SK-N-SH (cell line): Measurements from ENCODE around the gene NPR1. TPM values are rescaled to one million over a fixed set of nuclear protein-coding genes. Genes with fewer than 3 reads are reported as not detected.

ENCODE experiments used
- CTCF ChIA-PET: fragments of 300-600, 350-600 bp; formaldehyde crosslinking; extraction: SDS; loops from one replicate; lab custom pipeline; 2021; lab: Yijun Ruan, JAX
- POLR2A ChIA-PET: fragments of 350-600 bp; sonication (Branson Sonifier 250); formaldehyde crosslinking; extraction: SDS; loops from one replicate; lab custom pipeline; 2020; ENCODE audit warnings: antibody characterized with exemption, inconsistent platforms; lab: Yijun Ruan, JAX
- DNase-seq: peaks from one replicate; pipeline ENCODE4 v3.0.0; 2012
- H2AFZ ChIP-seq: fragments of 200-600 bp; sonication (generic); 2 replicates; pipeline ENCODE4 v1.8.1; 2016; ENCODE audit warnings: antibody characterized with exemption, mild to moderate bottlenecking, low read depth
- H3F3A ChIP-seq: fragments of 200-600 bp; sonication (generic); replicated peaks from 2 replicates; pipeline ENCODE3; 2016; ENCODE audit warnings: antibody characterized with exemption, mild to moderate bottlenecking; ENCODE audit not compliant: insufficient read depth
- H3K27ac ChIP-seq, 2 experiments: fragments of 200-500 bp in 1 of 2; fragments of 200-600 bp in 1 of 2; sonication (Bioruptor generic) in 1 of 2; sonication (generic), shearing (Covaris generic) in 1 of 2; 2 replicates each; pipeline versions ENCODE4 v1.5.1 to v1.6.1; 2014 to 2016; ENCODE audit warnings: low read depth in 2 of 2, inconsistent platforms in 1 of 2, low read length in 1 of 2, mild to moderate bottlenecking in 1 of 2, mixed read lengths in 1 of 2
- H3K27me3 ChIP-seq: fragments of 200-600 bp; sonication (generic), shearing (Covaris generic); 2 replicates; pipeline ENCODE4 v1.6.1; 2016; ENCODE audit warnings: mixed run types; ENCODE audit not compliant: insufficient read depth
- H3K36me3 ChIP-seq, 2 experiments: fragments of 200-500 bp in 1 of 2; fragments of 200-600 bp in 1 of 2; sonication (Bioruptor generic) in 1 of 2; sonication (generic) in 1 of 2; replicated peaks in 1 of 2; 2 replicates each; pipeline versions ENCODE3 to v1.5.1; 2014 to 2016; ENCODE audit warnings: low read length in 1 of 2, mild to moderate bottlenecking in 1 of 2; ENCODE audit not compliant: insufficient read depth in 2 of 2, control insufficient read depth in 1 of 2
- H3K4me1 ChIP-seq, 2 experiments: fragments of 200-500 bp in 1 of 2; fragments of 200-600 bp in 1 of 2; sonication (Bioruptor generic) in 1 of 2; sonication (generic), shearing (Covaris generic) in 1 of 2; 2 replicates each; pipeline versions ENCODE4 v1.5.1 to v1.6.1; 2014 to 2016; ENCODE audit warnings: low read depth in 1 of 2, low read length in 1 of 2, mixed run types in 1 of 2; ENCODE audit not compliant: insufficient read depth in 2 of 2, control insufficient read depth in 1 of 2
- H3K4me2 ChIP-seq: fragments of 200-600 bp; sonication (generic), shearing (Covaris generic); 2 replicates; pipeline ENCODE4 v1.6.1; 2017; ENCODE audit warnings: mixed run types
- H3K4me3 ChIP-seq, 2 experiments: fragments of 200-500 bp in 1 of 2; fragments of 200-600 bp in 1 of 2; sonication (Bioruptor generic) in 1 of 2; sonication (generic), shearing (Covaris generic) in 1 of 2; 2 replicates each; pipeline versions ENCODE4 v1.5.1 to v1.8.1; 2014 to 2016; ENCODE audit warnings: low read depth in 2 of 2, inconsistent platforms in 1 of 2, low read length in 1 of 2, mild to moderate bottlenecking in 1 of 2, mixed read lengths in 1 of 2, moderate library complexity in 1 of 2
- H3K79me2 ChIP-seq: fragments of 200-600 bp; sonication (generic); 2 replicates; pipeline ENCODE4 v1.8.1; 2017; ENCODE audit warnings: mild to moderate bottlenecking; ENCODE audit not compliant: insufficient read depth
- H3K9ac ChIP-seq: fragments of 200-600 bp; sonication (generic); 2 replicates; pipeline ENCODE4 v1.6.1; 2017; ENCODE audit warnings: mixed run types
- H3K9me2 ChIP-seq: fragments of 200-600 bp; sonication (generic); 2 replicates; pipeline ENCODE4 v1.6.1; 2017; ENCODE audit warnings: mixed run types
- H3K9me3 ChIP-seq: fragments of 200-600 bp; sonication (generic); 2 replicates; pipeline ENCODE4 v1.6.1; 2017; ENCODE audit warnings: mixed run types, mild to moderate bottlenecking, moderate library complexity
- H4K20me1 ChIP-seq: fragments of 200-600 bp; sonication (generic); 2 replicates; pipeline ENCODE4 v1.6.1; 2017; ENCODE audit warnings: mild to moderate bottlenecking, mixed run types; ENCODE audit not compliant: insufficient read depth
- CHD2 ChIP-seq: fragments of 150-350 bp; IDR thresholded peaks from 2 replicates; pipeline ENCODE4 v1.6.1; 2018; ENCODE audit warnings: low read length; ENCODE audit not compliant: partially characterized antibody
- ELF1 ChIP-seq: IDR thresholded peaks from 2 replicates; pipeline ENCODE4 v1.4.0; 2012
- EZH2phosphoT487 ChIP-seq: fragments of 200-600 bp; sonication (generic); IDR thresholded peaks from 2 replicates; pipeline ENCODE4 v1.6.1; 2017; ENCODE audit warnings: low read depth, mixed run types, mild to moderate bottlenecking, antibody characterized with exemption, moderate library complexity, borderline replicate concordance
- FOSL2 ChIP-seq: IDR thresholded peaks from 2 replicates; pipeline ENCODE4 v1.4.0; 2012; ENCODE audit warnings: low read depth, mild to moderate bottlenecking, moderate library complexity, borderline replicate concordance
- FOXJ3 ChIP-seq: sonication (generic); formaldehyde crosslinking; IDR thresholded peaks from 2 replicates; pipeline ENCODE4 v1.5.1; 2020; ENCODE audit warnings: mild to moderate bottlenecking, missing genetic modification reagents
- FOXM1 ChIP-seq: IDR thresholded peaks from 2 replicates; pipeline ENCODE4 v1.4.0; 2012; ENCODE audit warnings: low read depth, mild to moderate bottlenecking
- GABPA ChIP-seq: IDR thresholded peaks from 2 replicates; pipeline ENCODE4 v1.4.0; 2012; ENCODE audit warnings: low read depth, mild to moderate bottlenecking
- GATA2 ChIP-seq: sonication (generic); formaldehyde crosslinking; IDR thresholded peaks from 2 replicates; pipeline ENCODE4 v1.5.0; 2020; ENCODE audit warnings: mild to moderate bottlenecking, missing genetic modification reagents
- JUND ChIP-seq: IDR thresholded peaks from 2 replicates; pipeline ENCODE4 v1.4.0; 2012
- NFIC ChIP-seq: IDR thresholded peaks from 2 replicates; pipeline ENCODE4 v1.4.0; 2012; ENCODE audit warnings: borderline replicate concordance
- POLR2AphosphoS5 ChIP-seq: IDR thresholded peaks from 2 replicates; pipeline ENCODE4 v1.6.1; 2012; ENCODE audit warnings: low read depth, low read length
- RAD21 ChIP-seq: IDR thresholded peaks from 2 replicates; pipeline ENCODE4 v1.6.1; 2012; ENCODE audit warnings: mild to moderate bottlenecking, low read length
- SIN3A ChIP-seq: IDR thresholded peaks from 2 replicates; pipeline ENCODE4 v1.6.1; 2012; ENCODE audit warnings: low read depth, mild to moderate bottlenecking, low read length, moderate library complexity, borderline replicate concordance
- SMC3 ChIP-seq: IDR thresholded peaks from 2 replicates; pipeline ENCODE4 v1.6.1; 2012; ENCODE audit warnings: low read depth, low read length, improper control_type of control experiment
- TAF1 ChIP-seq: IDR thresholded peaks from 2 replicates; pipeline ENCODE4 v1.6.1; 2012; ENCODE audit warnings: low read depth, mild to moderate bottlenecking, low read length, moderate library complexity, borderline replicate concordance
- TCF12 ChIP-seq: IDR thresholded peaks from 2 replicates; pipeline ENCODE4 v1.4.0; 2012
- YY1 ChIP-seq: IDR thresholded peaks from 2 replicates; pipeline ENCODE4 v1.4.0; 2012; ENCODE audit warnings: low read depth, mild to moderate bottlenecking
- ZBTB33 ChIP-seq: IDR thresholded peaks from 2 replicates; pipeline ENCODE4 v1.4.0; 2012; ENCODE audit warnings: low read depth, borderline replicate concordance
- WGBS: methylation state at CpG from one replicate; pipeline ENCODE4 v1.1.6; 2017; ENCODE audit warnings: low lambda C conversion rate; 5-methylcytosine and 5-hydroxymethylcytosine counted together
- polyA plus RNA-seq, 3 experiments: library from polyadenylated mRNA; depleted of rRNA; stranded (reverse); fragments of >200 nt; gene quantifications; 2 replicates each; pipeline ENCODE4 v1.2.3, GENCODE V29; 2012
- TF ChIP-seq, protein P1 (sequence below): fragments of 150-350 bp; IDR thresholded peaks from 2 replicates; pipeline ENCODE4 v1.6.1; 2016; ENCODE audit warnings: mild to moderate bottlenecking, low read depth, low read length
- TF ChIP-seq, protein P2 (sequence below): fragments of 150-350 bp; IDR thresholded peaks from 2 replicates; pipeline ENCODE4 v1.6.1; 2017; ENCODE audit warnings: antibody characterized with exemption, low read length, low read depth, borderline replicate concordance
- TF ChIP-seq, protein P3 (sequence below): IDR thresholded peaks from 2 replicates; pipeline ENCODE4; 2012

The NPR1 gene
- polyA plus RNA-seq, 1 of the 3 experiments (the other 2 are of a cell fraction), result 0.12 TPM

- H3K36me3 ChIP-seq, result no peaks in the 10 kb centered on the region
- no peaks in the 10 kb centered on the region for H3K9me2 ChIP-seq
- no peaks in the 10 kb centered on the region for H4K20me1 ChIP-seq
- peaks cover 7% of the 10 kb centered on the region; the same call in 1 of the 2 replicates for H3K79me2 ChIP-seq
- no peaks in the 10 kb centered on the region for H3K27me3 ChIP-seq
- H3K4me3 ChIP-seq, result no peak overlapping the region
- H3K9ac ChIP-seq, result no peak overlapping the region
- POLR2A ChIA-PET, result no interaction called here
- H3K4me2 ChIP-seq, result no peak overlapping the region
- no peak for DNase-seq
- no peak overlapping the region for H3K27ac ChIP-seq
- CTCF ChIA-PET, result interaction anchor here (3.8 to 8.3 kb wide), 2 partner anchors 13 to 118 kb away, joined by 13 to 62 read pairs; partner anchors contain the start of genes S100A14 and S100A16
- H3F3A ChIP-seq, result peaks cover 11% of the 10 kb centered on the region
- TF ChIP-seq RAD21 (no peak), SIN3A (no peak), GABPA (no peak), GATA2 (no peak), FOXM1 (no peak), SMC3 (no peak), ZBTB33 (no peak), EZH2phosphoT487 (no peak), TAF1 (no peak), TCF12 (no peak), FOXJ3 (CRISPR knock-in tag) (no peak), YY1 (no peak)
- TF ChIP-seq, protein P1, sequence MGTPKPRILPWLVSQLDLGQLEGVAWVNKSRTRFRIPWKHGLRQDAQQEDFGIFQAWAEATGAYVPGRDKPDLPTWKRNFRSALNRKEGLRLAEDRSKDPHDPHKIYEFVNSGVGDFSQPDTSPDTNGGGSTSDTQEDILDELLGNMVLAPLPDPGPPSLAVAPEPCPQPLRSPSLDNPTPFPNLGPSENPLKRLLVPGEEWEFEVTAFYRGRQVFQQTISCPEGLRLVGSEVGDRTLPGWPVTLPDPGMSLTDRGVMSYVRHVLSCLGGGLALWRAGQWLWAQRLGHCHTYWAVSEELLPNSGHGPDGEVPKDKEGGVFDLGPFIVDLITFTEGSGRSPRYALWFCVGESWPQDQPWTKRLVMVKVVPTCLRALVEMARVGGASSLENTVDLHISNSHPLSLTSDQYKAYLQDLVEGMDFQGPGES, result no peak
- TF ChIP-seq, protein P2, sequence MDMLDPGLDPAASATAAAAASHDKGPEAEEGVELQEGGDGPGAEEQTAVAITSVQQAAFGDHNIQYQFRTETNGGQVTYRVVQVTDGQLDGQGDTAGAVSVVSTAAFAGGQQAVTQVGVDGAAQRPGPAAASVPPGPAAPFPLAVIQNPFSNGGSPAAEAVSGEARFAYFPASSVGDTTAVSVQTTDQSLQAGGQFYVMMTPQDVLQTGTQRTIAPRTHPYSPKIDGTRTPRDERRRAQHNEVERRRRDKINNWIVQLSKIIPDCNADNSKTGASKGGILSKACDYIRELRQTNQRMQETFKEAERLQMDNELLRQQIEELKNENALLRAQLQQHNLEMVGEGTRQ, result no peak
- H3K9me3 ChIP-seq, result no peaks in the 10 kb centered on the region
- WGBS, result 81% methylated on average over 3 of the region's 5 CpGs
- no peak overlapping the region for H2AFZ ChIP-seq
- peaks cover 10 to 11% of the 10 kb centered on the region in 2 experiments; a peak in 2 of 4 replicates for H3K4me1 ChIP-seq
These were observed 49.2 kb upstream of the NPR1 start for GRCh38 chr1:153629343-153629665.

DNA sequence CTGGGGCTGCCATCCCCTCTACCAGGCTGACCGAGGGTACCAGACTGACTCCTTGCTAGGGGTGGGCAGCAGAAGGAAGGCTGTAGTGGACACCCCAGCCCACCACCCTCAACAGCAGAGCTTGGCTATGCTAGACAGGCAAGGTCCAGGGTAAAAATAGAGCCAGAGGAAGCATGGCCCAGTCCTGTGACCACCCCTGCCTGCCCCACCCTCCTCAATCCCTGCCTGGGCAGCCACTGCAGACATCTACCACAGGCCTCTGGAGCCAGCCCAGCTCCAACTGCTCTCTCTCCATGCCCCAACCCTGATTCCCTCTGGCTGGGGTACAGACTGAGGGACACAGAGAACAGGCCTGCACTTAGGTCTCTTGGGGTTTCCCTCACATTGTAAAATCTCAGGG is 48.5 kb upstream of the NPR1 start:
- Histone ChIP-seq H3K4me1 (peaks cover 10 to 11% of the 10 kb centered on the region in 2 experiments; a peak in 2 of 4 replicates), H3K9me3 (no peaks in the 10 kb centered on the region), H3K36me3 (no peaks in the 10 kb centered on the region)
- CTCF ChIA-PET, result interaction anchor here (8.3 kb wide), 1 partner anchor 14 kb away, joined by 62 read pairs; the partner anchor contains the start of genes S100A14 and S100A16
- DNase-seq, result no peak
- 100% methylated on average over 1 of the region's 1 CpG for WGBS
- TF ChIP-seq SIN3A (no peak), ELF1 (no peak), CHD2 (no peak), FOSL2 (no peak), GABPA (no peak), TAF1 (no peak), POLR2AphosphoS5 (no peak), NFIC (no peak), GATA2 (no peak), FOXM1 (no peak), JUND (no peak)
- TF ChIP-seq, protein P1, result no peak
- TF ChIP-seq, protein P3, sequence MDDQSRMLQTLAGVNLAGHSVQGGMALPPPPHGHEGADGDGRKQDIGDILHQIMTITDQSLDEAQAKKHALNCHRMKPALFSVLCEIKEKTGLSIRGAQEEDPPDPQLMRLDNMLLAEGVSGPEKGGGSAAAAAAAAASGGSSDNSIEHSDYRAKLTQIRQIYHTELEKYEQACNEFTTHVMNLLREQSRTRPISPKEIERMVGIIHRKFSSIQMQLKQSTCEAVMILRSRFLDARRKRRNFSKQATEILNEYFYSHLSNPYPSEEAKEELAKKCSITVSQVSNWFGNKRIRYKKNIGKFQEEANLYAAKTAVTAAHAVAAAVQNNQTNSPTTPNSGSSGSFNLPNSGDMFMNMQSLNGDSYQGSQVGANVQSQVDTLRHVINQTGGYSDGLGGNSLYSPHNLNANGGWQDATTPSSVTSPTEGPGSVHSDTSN, result no peak
- TF ChIP-seq, all 33 proteins: peak for 0
- H3K9me2 ChIP-seq, result no peaks in the 10 kb centered on the region
- POLR2A ChIA-PET, result no interaction called here
- H3K27ac ChIP-seq, result no peak overlapping the region
- no peak overlapping the region for H3K9ac ChIP-seq
- no peaks in the 10 kb centered on the region for H3K27me3 ChIP-seq
- H2AFZ ChIP-seq, result no peak overlapping the region
- peaks cover 2% of the 10 kb centered on the region; the same call in 1 of the 2 replicates for H4K20me1 ChIP-seq
- H3F3A ChIP-seq, result peaks cover 12% of the 10 kb centered on the region
- no peak overlapping the region for H3K4me3 ChIP-seq
- H3K4me2 ChIP-seq, result no peak overlapping the region
- peaks cover 14% of the 10 kb centered on the region for H3K79me2 ChIP-seq
